ENCODE data around the gene IPO7. TPM values are rescaled to one million over a fixed set of nuclear protein-coding genes. Genes with fewer than 3 reads are reported as not detected.

The IPO7 gene
- polyA plus RNA-seq, 3 donors, result 7.0 to 12.9 (median 8.1) TPM

- peak within 1 kb of the TSS; percentile 91 to 94 for H3K4me3 Mint-ChIP-seq
- H3K4me1 Mint-ChIP-seq, result peaks cover 28% of the 10 kb centered on the region
- intact Hi-C loops (cut with micrococcal nuclease), result loop anchor here in 1 of 2 donors (10.0 kb wide), 1 partner anchor 844 kb away; the partner anchor contains the start of gene ADM
- DNase-seq, result peak; percentile 100
- no peaks in the 10 kb centered on the region for H3K27me3 ChIP-seq (ENCODE audit: control insufficient read depth in 2 of 2, insufficient read depth in 2 of 2, low read length in 2 of 2)
- peaks cover 15 to 25% of the 10 kb centered on the region in 2 donors for H3K4me1 ChIP-seq (ENCODE audit: control insufficient read depth in 1 of 2, insufficient read depth in 2 of 2, low read length in 2 of 2)
- peak within 1 kb of the TSS; percentile 94 to 99 for H3K27ac ChIP-seq (ENCODE audit: low read depth in 1 of 2, low read length in 2 of 2)
- H3K9me3 Mint-ChIP-seq, result peaks cover 0 to 5% (median 0%) of the 10 kb centered on the region in 7 donors
- peaks cover 3 to 5% of the 10 kb centered on the region in 2 donors for H3K36me3 Mint-ChIP-seq
- WGBS (ENCODE audit: insufficient coverage), result 0% methylated on average over 45 of the region's 45 CpGs
- H3K9ac ChIP-seq (ENCODE audit: insufficient read depth, low read length, poor library complexity, severe bottlenecking), result peak within 1 kb of the TSS; percentile 98
- peak within 1 kb of the TSS; percentile 80 for H2AFZ ChIP-seq (ENCODE audit: insufficient read depth, low read depth, low read length, poor library complexity, severe bottlenecking)
- peaks cover 54% of the 10 kb centered on the region for H3K79me2 ChIP-seq (ENCODE audit: insufficient read depth, low read length)
- H3K36me3 ChIP-seq (replicated peaks in 1 of 2; ENCODE audit: control insufficient read depth in 1 of 2, insufficient read depth in 2 of 2, low read length in 2 of 2), result peaks cover 0 to 5% of the 10 kb centered on the region in 2 donors
- peak within 1 kb of the TSS; percentile 97 to 99 (median 99) for H3K27ac Mint-ChIP-seq
- H3K4me2 ChIP-seq (replicated peaks; ENCODE audit: extremely low read depth, low read length, poor library complexity, severe bottlenecking), result peak within 1 kb of the TSS; percentile 93
- no peak for TF ChIP-seq CTCF (IDR thresholded peaks at IDR 0.05)
- H4K20me1 ChIP-seq (ENCODE audit: insufficient read depth, low read length), result no peaks in the 10 kb centered on the region
- H3K9me3 ChIP-seq (replicated peaks in 1 of 2; ENCODE audit: control insufficient read depth in 1 of 2, insufficient read depth in 1 of 2, low read length in 2 of 2), result no peaks in the 10 kb centered on the region
- H3K27me3 Mint-ChIP-seq (ENCODE audit: low read depth in 3 of 3), result no peaks in the 10 kb centered on the region
- peak within 1 kb of the TSS; percentile 83 to 97 (median 89) for H3K4me3 ChIP-seq (replicated peaks in 1 of 3; ENCODE audit: low read depth in 2 of 3, low read length in 3 of 3)
These were observed 76.0 kb downstream of the IPO7 start, which contains the start of gene ZNF143 for GRCh38 chr11:9460322-9461062. ZNF143 (plus strand) TSS chr11:9461012; CDS start chr11:9471309, 10,297 bp downstream.

DNA sequence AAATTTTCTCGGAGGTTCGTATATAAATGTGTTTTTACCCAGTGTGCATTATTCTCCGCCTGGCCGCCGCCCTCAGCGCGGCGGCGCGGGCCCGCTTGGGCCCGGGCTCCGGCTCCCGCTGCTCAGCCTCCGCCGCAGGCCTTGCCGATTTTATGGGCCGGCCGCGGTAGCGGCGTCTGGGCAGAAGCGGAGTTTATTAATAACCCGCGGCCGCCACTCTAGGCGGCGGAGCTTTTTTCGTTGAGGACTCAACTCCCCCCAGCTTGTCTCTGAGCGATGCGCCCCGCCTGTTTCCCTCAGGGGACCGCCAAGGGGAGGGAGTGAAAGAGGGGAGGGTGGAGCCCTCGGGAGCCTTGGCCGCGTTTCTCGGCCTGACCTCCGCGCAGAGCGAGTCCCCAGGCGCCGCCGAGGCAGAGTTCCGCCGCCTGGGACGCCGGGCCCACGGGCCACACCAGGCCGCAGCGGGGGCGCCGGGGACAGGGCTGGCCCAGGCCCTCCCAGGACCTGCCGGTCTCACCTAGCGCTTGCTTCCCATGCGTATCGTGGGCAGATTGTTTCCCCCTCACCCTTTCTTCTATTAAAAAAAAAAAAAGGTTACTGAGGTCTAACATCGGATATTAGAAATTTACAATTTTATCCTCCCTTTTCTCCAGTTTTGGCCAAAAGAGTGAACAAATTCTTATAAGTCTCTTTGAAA lies 76.8 kb downstream of the IPO7 start:
- Histone ChIP-seq H3K4me3 (replicated peaks in 1 of 3; ENCODE audit: low read depth in 2 of 3, low read length in 3 of 3) (peak overlapping the region; percentile 76 to 97 (median 89)), H3K4me2 (replicated peaks; ENCODE audit: extremely low read depth, low read length, poor library complexity, severe bottlenecking) (peak overlapping the region; percentile 91), H3K36me3 (replicated peaks in 1 of 2; ENCODE audit: control insufficient read depth in 1 of 2, insufficient read depth in 2 of 2, low read length in 2 of 2) (peaks cover 0 to 5% of the 10 kb centered on the region in 2 donors), H4K20me1 (ENCODE audit: insufficient read depth, low read length) (peaks cover 6% of the 10 kb centered on the region), H3K79me2 (ENCODE audit: insufficient read depth, low read length) (peaks cover 61% of the 10 kb centered on the region), H3K27me3 (ENCODE audit: control insufficient read depth in 2 of 2, insufficient read depth in 2 of 2, low read length in 2 of 2) (no peaks in the 10 kb centered on the region), H3K9me3 (replicated peaks in 1 of 2; ENCODE audit: control insufficient read depth in 1 of 2, insufficient read depth in 1 of 2, low read length in 2 of 2) (no peaks in the 10 kb centered on the region), H3K9ac (ENCODE audit: insufficient read depth, low read length, poor library complexity, severe bottlenecking) (peak overlapping the region; percentile 98), H2AFZ (ENCODE audit: insufficient read depth, low read depth, low read length, poor library complexity, severe bottlenecking) (peak overlapping the region; percentile 69), H3K27ac (ENCODE audit: low read depth in 1 of 2, low read length in 2 of 2) (peak overlapping the region; percentile 91 to 94), H3K4me1 (ENCODE audit: control insufficient read depth in 1 of 2, insufficient read depth in 2 of 2, low read length in 2 of 2) (peaks cover 15 to 25% of the 10 kb centered on the region in 2 donors)
- Mint-ChIP-seq H3K4me1 (peaks cover 28% of the 10 kb centered on the region), H3K36me3 (peaks cover 3 to 7% of the 10 kb centered on the region in 2 donors), H3K27ac (peak overlapping the region; percentile 86 to 99 (median 97)), H3K9me3 (peaks cover 0 to 5% (median 0%) of the 10 kb centered on the region in 7 donors), H3K27me3 (ENCODE audit: low read depth in 3 of 3) (no peaks in the 10 kb centered on the region), H3K4me3 (peak overlapping the region; percentile 91 to 94)
- TF ChIP-seq CTCF (IDR thresholded peaks at IDR 0.05), result no peak
- intact Hi-C loops (cut with micrococcal nuclease), result loop anchor here in 1 of 2 donors (10.0 kb wide), 1 partner anchor 844 kb away; the partner anchor contains the start of gene ADM
- peak in 2 of 3 donors; percentile 66 to 73 for DNase-seq
- WGBS (ENCODE audit: insufficient coverage), result under 1% methylated on average over 44 of the region's 57 CpGs
